IMR-90 (cell line): ENCODE measurements around the gene CTF1. TPM values are rescaled to one million over a fixed set of nuclear protein-coding genes. Genes with fewer than 3 reads are reported as not detected.

Source experiments
- ATAC-seq: fragments of 200-7000 bp; cut with Tn5 transposase; 2 replicates; pipeline ENCODE4 v1.9.1; 2020; ENCODE audit warnings: low read depth, mild to moderate bottlenecking, moderate library complexity
- BruUV-seq: library from RNA; stranded (reverse); fragments of 400-500 nt; replicated peaks from 2 replicates; lab custom pipeline; 2021; lab: Mats Ljungman, UMichigan
- CTCF ChIA-PET: fragments of 300-600 bp; formaldehyde crosslinking; extraction: SDS; loops from one replicate; lab custom pipeline; 2021; ENCODE audit warnings: antibody characterized with exemption; lab: Yijun Ruan, JAX
- POLR2A ChIA-PET: fragments of 300-600 bp; sonication (Branson Sonifier 250); formaldehyde crosslinking; loops from one replicate; lab custom pipeline; 2022; ENCODE audit warnings: antibody characterized with exemption; ENCODE audit not compliant: unreplicated experiment; lab: Charles Lee
- DNase-seq: peaks from one replicate; pipeline ENCODE4 v3.0.0; 2013
- H2AFZ ChIP-seq: replicated peaks from 2 replicates; pipeline ENCODE3; 2013; ENCODE audit warnings: low read length, mild to moderate bottlenecking; ENCODE audit not compliant: poor library complexity
- H2AK5ac ChIP-seq: 2 replicates; pipeline ENCODE4 v1.6.1; 2013; ENCODE audit warnings: low read depth, low read length, inconsistent platforms
- H2AK9ac ChIP-seq: replicated peaks from 2 replicates; pipeline ENCODE3; 2013; ENCODE audit warnings: mild to moderate bottlenecking, low read depth, low read length, moderate library complexity; ENCODE audit not compliant: poor library complexity
- H2BK120ac ChIP-seq: 2 replicates; pipeline ENCODE4 v1.6.1; 2013; ENCODE audit warnings: low read depth, low read length, inconsistent platforms
- H2BK15ac ChIP-seq: 3 replicates; pipeline ENCODE4 v1.6.1; 2013; ENCODE audit warnings: low read depth, low read length, inconsistent platforms
- H2BK20ac ChIP-seq: 2 replicates; pipeline ENCODE4 v1.6.1; 2013; ENCODE audit warnings: low read depth, mild to moderate bottlenecking, inconsistent platforms, low read length, moderate library complexity
- H2BK5ac ChIP-seq: 2 replicates; pipeline ENCODE4 v1.6.1; 2013; ENCODE audit warnings: mild to moderate bottlenecking, low read depth, low read length, inconsistent platforms; ENCODE audit not compliant: poor library complexity, severe bottlenecking
- H3K14ac ChIP-seq: replicated peaks from 2 replicates; pipeline ENCODE4 v1.6.1; 2013; ENCODE audit warnings: low read depth, low read length, inconsistent platforms
- H3K18ac ChIP-seq: 2 replicates; pipeline ENCODE4 v1.6.1; 2013; ENCODE audit warnings: low read depth, low read length, control low read depth
- H3K23ac ChIP-seq: 2 replicates; pipeline ENCODE4 v1.6.1; 2013; ENCODE audit warnings: low read depth, low read length, inconsistent platforms
- H3K27ac ChIP-seq: 2 replicates; pipeline ENCODE4 v1.5.1; 2013; ENCODE audit warnings: mild to moderate bottlenecking, control low read depth, low read length; ENCODE audit not compliant: insufficient read depth
- H3K27me3 ChIP-seq: 2 replicates; pipeline ENCODE4 v1.6.1; 2013; ENCODE audit warnings: low read length; ENCODE audit not compliant: control insufficient read depth, insufficient read depth
- H3K36me3 ChIP-seq: 2 replicates; pipeline ENCODE4 v1.6.1; 2013; ENCODE audit warnings: low read length, mixed read lengths; ENCODE audit not compliant: control insufficient read depth, insufficient read depth
- H3K4ac ChIP-seq: 2 replicates; pipeline ENCODE4 v1.6.1; 2013; ENCODE audit warnings: low read depth, low read length, inconsistent platforms
- H3K4me1 ChIP-seq: 2 replicates; pipeline ENCODE4 v1.6.1; 2013; ENCODE audit warnings: low read length, mixed read lengths; ENCODE audit not compliant: control insufficient read depth, insufficient read depth
- H3K4me2 ChIP-seq: 2 replicates; pipeline ENCODE4 v1.6.1; 2013; ENCODE audit warnings: low read depth, mild to moderate bottlenecking, control low read depth, low read length, moderate library complexity
- H3K4me3 ChIP-seq: 2 replicates; pipeline ENCODE4 v1.5.1; 2013; ENCODE audit warnings: low read depth, mild to moderate bottlenecking, control low read depth, low read length, moderate library complexity; ENCODE audit not compliant: insufficient read depth
- H3K56ac ChIP-seq: 2 replicates; pipeline ENCODE4 v1.6.1; 2013; ENCODE audit warnings: low read length, inconsistent platforms; ENCODE audit not compliant: insufficient read depth; ENCODE audit errors: extremely low read depth
- H3K79me1 ChIP-seq, 2 experiments: 2 replicates each; pipeline ENCODE4 v1.6.1; 2013; ENCODE audit warnings: low read length in 2 of 2, inconsistent platforms in 1 of 2, low read depth in 1 of 2
- H3K9ac ChIP-seq: 2 replicates; pipeline ENCODE4 v1.6.1; 2013; ENCODE audit warnings: low read depth, low read length, control low read depth
- H3K9me1 ChIP-seq: 2 replicates; pipeline ENCODE4 v1.6.1; 2013; ENCODE audit warnings: low read length, inconsistent platforms; ENCODE audit not compliant: insufficient read depth
- H3K9me3 ChIP-seq: 2 replicates; pipeline ENCODE4 v1.6.1; 2013; ENCODE audit warnings: low read length; ENCODE audit not compliant: control insufficient read depth, insufficient read depth
- H4K20me1 ChIP-seq: 2 replicates; pipeline ENCODE4 v1.6.1; 2013; ENCODE audit warnings: low read length, inconsistent platforms; ENCODE audit not compliant: insufficient read depth
- H4K5ac ChIP-seq: 2 replicates; pipeline ENCODE4 v1.6.1; 2013; ENCODE audit warnings: mild to moderate bottlenecking, low read depth, low read length, control low read depth
- H4K8ac ChIP-seq, 2 experiments: 2 replicates each; pipeline ENCODE4 v1.6.1; 2013; ENCODE audit warnings: low read depth in 2 of 2, low read length in 2 of 2, control low read depth in 1 of 2, inconsistent platforms in 1 of 2
- H4K91ac ChIP-seq: 2 replicates; pipeline ENCODE4 v1.6.1; 2013; ENCODE audit warnings: low read depth, low read length, inconsistent platforms; ENCODE audit not compliant: insufficient read depth
- BHLHE40 ChIP-seq: fragments of 150-350 bp; IDR thresholded peaks from 2 replicates; pipeline ENCODE4 v1.6.1; 2016; ENCODE audit warnings: mild to moderate bottlenecking, low read depth, low read length
- CEBPB ChIP-seq: IDR thresholded peaks from 2 replicates; pipeline ENCODE4 v1.6.1; 2012; ENCODE audit warnings: low read depth, low read length, improper control_type of control experiment
- CHD1 ChIP-seq: IDR thresholded peaks from 2 replicates; pipeline ENCODE4 v1.6.1; 2012; ENCODE audit warnings: low read depth, low read length, improper control_type of control experiment
- FOS ChIP-seq: fragments of 150-350 bp; IDR thresholded peaks from 2 replicates; pipeline ENCODE4 v1.6.1; 2016; ENCODE audit warnings: low read depth, low read length
- MAFK ChIP-seq: IDR thresholded peaks from 2 replicates; pipeline ENCODE4 v1.6.1; 2012; ENCODE audit warnings: low read depth, low read length, improper control_type of control experiment
- NFE2L2 ChIP-seq: fragments of 150-350 bp; IDR thresholded peaks from 2 replicates; pipeline ENCODE4 v1.6.1; 2016; ENCODE audit warnings: low read depth, mild to moderate bottlenecking, low read length
- POLR2A ChIP-seq: IDR thresholded peaks from 2 replicates; pipeline ENCODE4 v1.6.1; 2012; ENCODE audit warnings: mild to moderate bottlenecking, low read depth, low read length
- RAD21 ChIP-seq: IDR thresholded peaks from 2 replicates; pipeline ENCODE4 v1.6.1; 2012; ENCODE audit warnings: low read length, improper control_type of control experiment
- RCOR1 ChIP-seq: IDR thresholded peaks from 2 replicates; pipeline ENCODE4 v1.6.1; 2012; ENCODE audit warnings: mild to moderate bottlenecking, low read length, improper control_type of control experiment; ENCODE audit not compliant: insufficient replicate concordance
- RFX5 ChIP-seq: IDR thresholded peaks from 2 replicates; pipeline ENCODE4 v1.8.0; 2012; ENCODE audit warnings: low read depth, mild to moderate bottlenecking, low read length, moderate library complexity
- SMC3 ChIP-seq: fragments of 150-350 bp; IDR thresholded peaks from 2 replicates; pipeline ENCODE4 v1.6.1; 2016; ENCODE audit warnings: low read depth, mild to moderate bottlenecking, antibody characterized with exemption, low read length, moderate library complexity
- WGBS, 2 experiments: methylation state at CpG; one replicate each; pipeline versions ENCODE4 v1.1.5 to v1.1.7; 2013; ENCODE audit warnings: missing lambda C conversion rate in 2 of 2; ENCODE audit not compliant: insufficient read length in 1 of 2; ENCODE audit errors: extremely low coverage in 2 of 2; 5-methylcytosine and 5-hydroxymethylcytosine counted together
- dilution Hi-C: fragments of 300-500 bp; cut with HindIII; formaldehyde crosslinking; loops from one replicate; pipeline ENCODE4 v1.14.3; 2018; ENCODE audit warnings: low sequenced_read_pairs; ENCODE audit not compliant: unreplicated experiment
- in situ Hi-C: fragments of 300-500 bp; cut with MboI; formaldehyde crosslinking; loops from 3 replicates; pipeline ENCODE4 v1.14.3; 2019; ENCODE audit warnings: low sequenced_read_pairs, inconsistent platforms, mixed read lengths
- intact Hi-C: fragments of 100-400 bp; cut with micrococcal nuclease; formaldehyde crosslinking; loops from 2 replicates; pipeline ENCODE4 v1.10.0; 2022
- polyA plus RNA-seq, 3 experiments: library from polyadenylated mRNA; depleted of rRNA; stranded (reverse); fragments of >200 nt; gene quantifications; 2 replicates each; pipeline ENCODE4 v1.2.3, GENCODE V29; 2012; ENCODE audit warnings: low replicate concordance in 1 of 3
- total RNA-seq: library from RNA; depleted of rRNA; stranded (reverse); fragments of >200 nt; gene quantifications from 2 replicates; pipeline ENCODE4 v1.2.3, GENCODE V29; 2012
- TF ChIP-seq, protein P1 (sequence below): fragments of 150-350 bp; IDR thresholded peaks from 2 replicates; pipeline ENCODE4 v1.6.1; 2016; ENCODE audit warnings: low read depth, mild to moderate bottlenecking, low read length, moderate library complexity, borderline replicate concordance
- TF ChIP-seq, protein P2 (sequence below): fragments of 150-350 bp; IDR thresholded peaks from 2 replicates; pipeline ENCODE4 v1.6.1; 2017; ENCODE audit warnings: mild to moderate bottlenecking, antibody characterized with exemption, low read length, low read depth
- TF ChIP-seq, protein P3 (sequence below): conservative IDR thresholded peaks from 2 replicates; pipeline ENCODE4 v1.5.1; 2012; ENCODE audit warnings: mild to moderate bottlenecking, low read depth, low read length, improper control_type of control experiment

The CTF1 gene
- total and polyA plus RNA-seq, 2 of the 4 experiments (the other 2 are of a cell fraction) = 0.18 to 12.9 TPM

DNA sequence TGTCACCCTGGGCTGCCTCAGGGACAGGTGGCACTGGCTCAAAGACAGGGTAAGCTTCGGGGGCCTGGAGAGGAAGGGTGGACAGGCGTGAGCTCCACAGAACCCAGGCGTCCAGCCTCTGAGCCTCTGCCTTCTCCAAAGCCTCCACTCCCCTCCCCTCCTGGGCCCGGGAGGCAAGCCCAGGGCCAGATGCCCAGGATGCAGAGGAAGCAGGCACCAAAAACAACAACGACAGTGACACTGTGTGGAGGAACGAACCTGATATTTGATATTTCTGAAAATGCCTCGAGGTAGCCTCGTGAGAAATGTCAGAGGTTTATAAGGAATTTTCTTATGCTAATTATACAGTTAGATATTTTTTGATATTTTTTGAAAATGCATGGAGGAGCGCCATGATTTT, 8.5 kb upstream of the CTF1 start:
- H4K91ac ChIP-seq = no peak overlapping the region
- H3K79me1 ChIP-seq = peaks cover 9 to 59% of the 10 kb centered on the region in 2 experiments
- no peak overlapping the region for H3K14ac ChIP-seq
- no peak overlapping the region for H3K23ac ChIP-seq
- DNase-seq (no peak), ATAC-seq (no peak)
- H2AFZ ChIP-seq = no peak overlapping the region
- no peak overlapping the region for H2AK9ac ChIP-seq
- H3K18ac ChIP-seq = no peak overlapping the region
- TF ChIP-seq CEBPB = no peak
- TF ChIP-seq, protein P1, sequence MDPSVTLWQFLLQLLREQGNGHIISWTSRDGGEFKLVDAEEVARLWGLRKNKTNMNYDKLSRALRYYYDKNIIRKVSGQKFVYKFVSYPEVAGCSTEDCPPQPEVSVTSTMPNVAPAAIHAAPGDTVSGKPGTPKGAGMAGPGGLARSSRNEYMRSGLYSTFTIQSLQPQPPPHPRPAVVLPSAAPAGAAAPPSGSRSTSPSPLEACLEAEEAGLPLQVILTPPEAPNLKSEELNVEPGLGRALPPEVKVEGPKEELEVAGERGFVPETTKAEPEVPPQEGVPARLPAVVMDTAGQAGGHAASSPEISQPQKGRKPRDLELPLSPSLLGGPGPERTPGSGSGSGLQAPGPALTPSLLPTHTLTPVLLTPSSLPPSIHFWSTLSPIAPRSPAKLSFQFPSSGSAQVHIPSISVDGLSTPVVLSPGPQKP = no peak
- TF ChIP-seq RFX5 = no peak
- no peak for TF ChIP-seq SMC3
- no peak for TF ChIP-seq NFE2L2
- no peak for TF ChIP-seq FOS
- TF ChIP-seq, protein P2, sequence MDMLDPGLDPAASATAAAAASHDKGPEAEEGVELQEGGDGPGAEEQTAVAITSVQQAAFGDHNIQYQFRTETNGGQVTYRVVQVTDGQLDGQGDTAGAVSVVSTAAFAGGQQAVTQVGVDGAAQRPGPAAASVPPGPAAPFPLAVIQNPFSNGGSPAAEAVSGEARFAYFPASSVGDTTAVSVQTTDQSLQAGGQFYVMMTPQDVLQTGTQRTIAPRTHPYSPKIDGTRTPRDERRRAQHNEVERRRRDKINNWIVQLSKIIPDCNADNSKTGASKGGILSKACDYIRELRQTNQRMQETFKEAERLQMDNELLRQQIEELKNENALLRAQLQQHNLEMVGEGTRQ = no peak
- TF ChIP-seq BHLHE40 = no peak
- TF ChIP-seq MAFK = no peak
- TF ChIP-seq CHD1 = no peak
- TF ChIP-seq, protein P3, sequence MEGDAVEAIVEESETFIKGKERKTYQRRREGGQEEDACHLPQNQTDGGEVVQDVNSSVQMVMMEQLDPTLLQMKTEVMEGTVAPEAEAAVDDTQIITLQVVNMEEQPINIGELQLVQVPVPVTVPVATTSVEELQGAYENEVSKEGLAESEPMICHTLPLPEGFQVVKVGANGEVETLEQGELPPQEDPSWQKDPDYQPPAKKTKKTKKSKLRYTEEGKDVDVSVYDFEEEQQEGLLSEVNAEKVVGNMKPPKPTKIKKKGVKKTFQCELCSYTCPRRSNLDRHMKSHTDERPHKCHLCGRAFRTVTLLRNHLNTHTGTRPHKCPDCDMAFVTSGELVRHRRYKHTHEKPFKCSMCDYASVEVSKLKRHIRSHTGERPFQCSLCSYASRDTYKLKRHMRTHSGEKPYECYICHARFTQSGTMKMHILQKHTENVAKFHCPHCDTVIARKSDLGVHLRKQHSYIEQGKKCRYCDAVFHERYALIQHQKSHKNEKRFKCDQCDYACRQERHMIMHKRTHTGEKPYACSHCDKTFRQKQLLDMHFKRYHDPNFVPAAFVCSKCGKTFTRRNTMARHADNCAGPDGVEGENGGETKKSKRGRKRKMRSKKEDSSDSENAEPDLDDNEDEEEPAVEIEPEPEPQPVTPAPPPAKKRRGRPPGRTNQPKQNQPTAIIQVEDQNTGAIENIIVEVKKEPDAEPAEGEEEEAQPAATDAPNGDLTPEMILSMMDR = no peak
- TF ChIP-seq POLR2A = no peak
- no peak for TF ChIP-seq RCOR1
- no peak for TF ChIP-seq RAD21
- peaks cover 44% of the 10 kb centered on the region for H3K36me3 ChIP-seq
- no peak overlapping the region for H3K56ac ChIP-seq
- peaks cover 2% of the 10 kb centered on the region; the same call in 1 of the 2 replicates for H3K4me1 ChIP-seq
- no peak overlapping the region for H3K4me3 ChIP-seq
- peaks cover 1% of the 10 kb centered on the region; the same call in 1 of the 2 replicates for H3K9me1 ChIP-seq
- no peaks in the 10 kb centered on the region for H3K27me3 ChIP-seq
- H3K4ac ChIP-seq = no peak overlapping the region
- no peak overlapping the region for H3K4me2 ChIP-seq
- no peaks in the 10 kb centered on the region for H3K9me3 ChIP-seq
- BruUV-seq = no TSS peak
- H2BK15ac ChIP-seq = no peak overlapping the region
- intact Hi-C loops = no loop called here
- no peak overlapping the region for H4K5ac ChIP-seq
- CTCF ChIA-PET = no interaction called here
- no peak overlapping the region for H2BK20ac ChIP-seq
- in situ Hi-C loops = no loop called here
- POLR2A ChIA-PET = interaction anchor here (0.6 kb wide), 1 partner anchor 105 kb away, joined by 3 read pairs; no protein-coding TSS in a partner anchor
- WGBS, 2 experiments = no CpG with 5 or more reads among the region's 9 CpGs
- no peaks in the 10 kb centered on the region for H4K20me1 ChIP-seq
- H4K8ac ChIP-seq = no peak overlapping the region
- H3K9ac ChIP-seq = no peak overlapping the region
- H2AK5ac ChIP-seq = no peak overlapping the region
- no peak overlapping the region for H3K27ac ChIP-seq
- H2BK120ac ChIP-seq = no peak overlapping the region
- H2BK5ac ChIP-seq = no peak overlapping the region
- dilution Hi-C loops = no loop called here
